ENCODE data around the gene OBP2B. TPM values are rescaled to one million over a fixed set of nuclear protein-coding genes. Genes with fewer than 3 reads are reported as not detected.

OBP2B gene
- total and polyA plus RNA-seq, 11 donors = 0.38 TPM; not detected in 10

GRCh38 chr9:133187561-133188005, 21.5 kb downstream of the OBP2B start:
- no peak for TF ChIP-seq POLR2A (IDR thresholded peaks at IDR 0.05)
- no peak for TF ChIP-seq CTCF (IDR thresholded peaks at IDR 0.05)
- Histone ChIP-seq H3K4me1 (peaks cover 0 to 12% (median 0%) of the 10 kb centered on the region in 12 donors), H3K27ac (no peak overlapping the region), H3K27me3 (peaks cover 0 to 15% (median 3%) of the 10 kb centered on the region in 9 donors), H3K36me3 (no peaks in the 10 kb centered on the region), H3K9me3 (no peaks in the 10 kb centered on the region), H3K4me3 (no peak overlapping the region)
- ATAC-seq (no peak), DNase-seq (no peak)
- intact Hi-C loops (cut with DNase I) = loop anchor here (2.0 to 10.0 kb wide), 16 partner anchors 45 to 540 kb away; partner anchors contain the start of gene ABO (in 7 of the 10)
- WGBS, 4 donors = 77 to 87% (median 85%) methylated on average over 4 to 10 of the region's 10 CpGs

- 80 to 93% (median 87%) methylated on average over 4 to 6 of the region's 6 CpGs for WGBS, 4 donors
- ATAC-seq (no peak), DNase-seq (no peak)
- H3K27ac ChIP-seq = no peak overlapping the region
- H3K9me3 ChIP-seq = no peaks in the 10 kb centered on the region
- H3K27me3 ChIP-seq = peaks cover 0 to 12% (median 0%) of the 10 kb centered on the region in 9 donors
- no peaks in the 10 kb centered on the region for H3K36me3 ChIP-seq
- TF ChIP-seq POLR2A (IDR thresholded peaks at IDR 0.05) (no peak), CTCF (IDR thresholded peaks at IDR 0.05) (no peak)
- no peak overlapping the region for H3K4me3 ChIP-seq
- intact Hi-C loops (cut with DNase I) = loop anchor here (1.0 to 10.0 kb wide), 16 partner anchors 46 to 541 kb away; partner anchors contain the start of gene ABO (in 7 of the 10)
- H3K4me1 ChIP-seq = peaks cover 0 to 12% (median 0%) of the 10 kb centered on the region in 12 donors
These were observed 22.3 kb downstream of the OBP2B start for GRCh38 chr9:133186736-133187135.

- intact Hi-C loops (cut with DNase I) = loop anchor here (1.0 to 10.0 kb wide), 16 partner anchors 47 to 542 kb away; partner anchors contain the start of gene ABO (in 6 of the 10)
These were observed 24.1 kb downstream of the OBP2B start for GRCh38 chr9:133184971-133185370.

More at GRCh38 chr9:133184971-133185370, 24.1 kb downstream of the OBP2B start:
- H3K36me3 ChIP-seq = no peaks in the 10 kb centered on the region
- TF ChIP-seq POLR2A (IDR thresholded peaks at IDR 0.05) (no peak), CTCF (IDR thresholded peaks at IDR 0.05) (peak; percentile 41 to 79 (median 61))
- 8 to 16% (median 11%) methylated on average over 7 of the region's 8 CpGs for WGBS, 4 donors
- no peak overlapping the region for H3K27ac ChIP-seq
- H3K9me3 ChIP-seq = no peaks in the 10 kb centered on the region
- ATAC-seq (peak in 3 of 4 donors; percentile 65 to 88 (median 81)), DNase-seq (peak in 2 of 5 donors; percentile 43 to 49)
- H3K4me3 ChIP-seq = no peak overlapping the region
- peaks cover 0 to 12% (median 0%) of the 10 kb centered on the region in 12 donors for H3K4me1 ChIP-seq
- peaks cover 0 to 12% (median 0%) of the 10 kb centered on the region in 9 donors for H3K27me3 ChIP-seq

Measured in heart left ventricle (tissue), 16 donors.